Lower leg skin (tissue), 4 donors: Measurements from ENCODE around the gene PLCH1. TPM values are rescaled to one million over a fixed set of nuclear protein-coding genes. Genes with fewer than 3 reads are reported as not detected.

Experiments used
- DNase-seq, 2 donors: peaks; one replicate each; pipeline ENCODE4 v3.0.0-alpha.2; 2019; ENCODE audit warnings: low spot score in 2 of 2
- H3K4me3 ChIP-seq: fragments of 200-600 bp; sonication (generic); 2 replicates; pipeline ENCODE4 v1.5.1; 2017; ENCODE audit warnings: mild to moderate bottlenecking, low read depth; ENCODE audit not compliant: poor library complexity, severe bottlenecking
- POLR2A ChIP-seq, 2 donors: fragments of 450-650 bp; IDR thresholded peaks; one replicate each; pipeline ENCODE4 v1.6.1; 2016 to 2017; ENCODE audit warnings: antibody characterized with exemption in 2 of 2, mild to moderate bottlenecking in 1 of 2, moderate library complexity in 1 of 2
- WGBS, 2 donors: methylation state at CpG; one replicate each; pipeline ENCODE4 v1.1.5; 2018; 5-methylcytosine and 5-hydroxymethylcytosine counted together
- intact Hi-C: fragments of 100-400 bp; cut with DNase I; formaldehyde crosslinking; loops from one replicate; pipeline ENCODE4 v1.15.0; 2023; ENCODE audit warnings: low total_unique reads
- total RNA-seq, 4 donors: library from RNA; depleted of rRNA; stranded (reverse); fragments of >200 nt; gene quantifications; one replicate each; pipeline ENCODE4 v1.1.0, GENCODE V29; 2016
- TF ChIP-seq, protein P1 (sequence below), 3 donors: fragments of 450-650 bp; IDR thresholded peaks; one replicate each; pipeline ENCODE4 v1.5.1; 2016; ENCODE audit warnings: antibody characterized with exemption in 3 of 3, mild to moderate bottlenecking in 3 of 3, moderate library complexity in 2 of 3

The PLCH1 gene, protein sequence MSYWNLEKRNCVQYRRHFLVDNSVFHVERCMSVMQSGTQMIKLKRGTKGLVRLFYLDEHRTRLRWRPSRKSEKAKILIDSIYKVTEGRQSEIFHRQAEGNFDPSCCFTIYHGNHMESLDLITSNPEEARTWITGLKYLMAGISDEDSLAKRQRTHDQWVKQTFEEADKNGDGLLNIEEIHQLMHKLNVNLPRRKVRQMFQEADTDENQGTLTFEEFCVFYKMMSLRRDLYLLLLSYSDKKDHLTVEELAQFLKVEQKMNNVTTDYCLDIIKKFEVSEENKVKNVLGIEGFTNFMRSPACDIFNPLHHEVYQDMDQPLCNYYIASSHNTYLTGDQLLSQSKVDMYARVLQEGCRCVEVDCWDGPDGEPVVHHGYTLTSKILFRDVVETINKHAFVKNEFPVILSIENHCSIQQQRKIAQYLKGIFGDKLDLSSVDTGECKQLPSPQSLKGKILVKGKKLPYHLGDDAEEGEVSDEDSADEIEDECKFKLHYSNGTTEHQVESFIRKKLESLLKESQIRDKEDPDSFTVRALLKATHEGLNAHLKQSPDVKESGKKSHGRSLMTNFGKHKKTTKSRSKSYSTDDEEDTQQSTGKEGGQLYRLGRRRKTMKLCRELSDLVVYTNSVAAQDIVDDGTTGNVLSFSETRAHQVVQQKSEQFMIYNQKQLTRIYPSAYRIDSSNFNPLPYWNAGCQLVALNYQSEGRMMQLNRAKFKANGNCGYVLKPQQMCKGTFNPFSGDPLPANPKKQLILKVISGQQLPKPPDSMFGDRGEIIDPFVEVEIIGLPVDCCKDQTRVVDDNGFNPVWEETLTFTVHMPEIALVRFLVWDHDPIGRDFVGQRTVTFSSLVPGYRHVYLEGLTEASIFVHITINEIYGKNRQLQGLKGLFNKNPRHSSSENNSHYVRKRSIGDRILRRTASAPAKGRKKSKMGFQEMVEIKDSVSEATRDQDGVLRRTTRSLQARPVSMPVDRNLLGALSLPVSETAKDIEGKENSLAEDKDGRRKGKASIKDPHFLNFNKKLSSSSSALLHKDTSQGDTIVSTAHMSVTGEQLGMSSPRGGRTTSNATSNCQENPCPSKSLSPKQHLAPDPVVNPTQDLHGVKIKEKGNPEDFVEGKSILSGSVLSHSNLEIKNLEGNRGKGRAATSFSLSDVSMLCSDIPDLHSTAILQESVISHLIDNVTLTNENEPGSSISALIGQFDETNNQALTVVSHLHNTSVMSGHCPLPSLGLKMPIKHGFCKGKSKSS (N-terminal part only)
- total RNA-seq, result 1 to 10 TPM in 1 of 4 donors, under 1 TPM in 3; 0.55 to 1.2 (median 0.79) TPM

DNA sequence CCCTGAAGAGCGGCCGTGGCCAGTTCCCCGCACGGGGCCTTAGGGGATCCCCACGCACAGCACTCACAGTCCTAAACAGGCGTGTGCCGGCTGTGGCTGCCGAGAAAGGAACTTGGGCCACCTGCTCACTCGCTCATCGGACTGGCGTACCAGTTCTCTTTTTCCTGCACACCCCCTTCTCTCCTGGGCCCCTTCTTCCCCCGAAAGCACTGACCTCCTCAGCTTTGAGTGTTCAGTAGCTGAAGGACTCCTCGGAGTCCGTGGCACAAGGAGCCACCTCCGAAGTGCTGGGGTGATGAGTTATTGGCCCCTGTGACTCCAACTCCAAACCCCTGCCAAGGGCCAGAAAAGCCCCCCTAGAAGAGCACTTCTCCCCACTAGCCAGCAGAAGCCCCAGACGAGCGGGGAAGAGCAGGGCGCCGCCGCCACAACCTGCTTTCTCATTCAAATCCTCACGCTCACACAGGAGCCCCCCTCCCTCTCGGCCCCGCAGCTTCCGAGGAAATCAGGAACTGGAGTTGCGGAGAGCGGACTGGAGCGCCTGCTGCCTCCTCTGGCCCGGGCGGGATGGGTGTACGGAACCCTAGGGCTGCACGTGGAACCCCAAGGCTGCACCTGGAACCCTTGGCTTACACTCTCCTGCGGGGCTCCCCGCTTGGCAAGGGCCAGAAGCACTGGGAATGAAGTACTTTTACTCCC lies at the start of gene PLCH1:
TSS of gene PLCH1 (minus strand) at position 446 of the 699 bp plus-strand sequence. CDS start 40,847 bp downstream, outside the sequence.
- TF ChIP-seq, protein P1, sequence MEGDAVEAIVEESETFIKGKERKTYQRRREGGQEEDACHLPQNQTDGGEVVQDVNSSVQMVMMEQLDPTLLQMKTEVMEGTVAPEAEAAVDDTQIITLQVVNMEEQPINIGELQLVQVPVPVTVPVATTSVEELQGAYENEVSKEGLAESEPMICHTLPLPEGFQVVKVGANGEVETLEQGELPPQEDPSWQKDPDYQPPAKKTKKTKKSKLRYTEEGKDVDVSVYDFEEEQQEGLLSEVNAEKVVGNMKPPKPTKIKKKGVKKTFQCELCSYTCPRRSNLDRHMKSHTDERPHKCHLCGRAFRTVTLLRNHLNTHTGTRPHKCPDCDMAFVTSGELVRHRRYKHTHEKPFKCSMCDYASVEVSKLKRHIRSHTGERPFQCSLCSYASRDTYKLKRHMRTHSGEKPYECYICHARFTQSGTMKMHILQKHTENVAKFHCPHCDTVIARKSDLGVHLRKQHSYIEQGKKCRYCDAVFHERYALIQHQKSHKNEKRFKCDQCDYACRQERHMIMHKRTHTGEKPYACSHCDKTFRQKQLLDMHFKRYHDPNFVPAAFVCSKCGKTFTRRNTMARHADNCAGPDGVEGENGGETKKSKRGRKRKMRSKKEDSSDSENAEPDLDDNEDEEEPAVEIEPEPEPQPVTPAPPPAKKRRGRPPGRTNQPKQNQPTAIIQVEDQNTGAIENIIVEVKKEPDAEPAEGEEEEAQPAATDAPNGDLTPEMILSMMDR (IDR thresholded peaks at IDR 0.05), result no peak
- no peak for TF ChIP-seq POLR2A (IDR thresholded peaks at IDR 0.05)
- WGBS, 2 donors, result 1% methylated on average over 23 to 28 of the region's 33 CpGs
- peak within 1 kb of the TSS; percentile 51 for H3K4me3 ChIP-seq
- DNase-seq, result peak; percentile 32 to 91
- intact Hi-C loops, result no loop called here

DNA sequence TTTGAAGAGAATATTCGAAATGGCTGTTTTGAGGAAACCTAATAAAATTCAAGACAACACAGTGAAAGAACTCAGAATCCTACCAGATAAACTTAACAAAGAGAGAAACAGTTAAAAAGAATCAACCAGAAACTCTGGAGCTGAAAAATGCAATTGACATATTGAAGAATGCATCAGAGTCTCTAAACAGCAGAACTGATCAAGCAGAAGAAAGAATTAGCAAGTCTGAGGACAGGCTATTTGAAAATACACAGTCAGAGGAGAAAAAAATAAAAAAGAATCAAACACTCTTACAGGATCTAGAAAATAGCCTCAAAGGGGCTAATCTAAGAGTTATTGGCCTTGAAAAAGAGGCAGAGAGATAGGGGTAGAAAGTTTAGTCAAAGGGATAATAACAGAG lies 47.7 kb upstream of the PLCH1 start:
- intact Hi-C loops, result no loop called here
- DNase-seq, result no peak
- 75 to 94% methylated on average over 1 of the region's 1 CpG for WGBS, 2 donors
- TF ChIP-seq POLR2A (IDR thresholded peaks at IDR 0.05), result no peak
- TF ChIP-seq, protein P1 (IDR thresholded peaks at IDR 0.05), result no peak
- H3K4me3 ChIP-seq, result no peak overlapping the region

DNA sequence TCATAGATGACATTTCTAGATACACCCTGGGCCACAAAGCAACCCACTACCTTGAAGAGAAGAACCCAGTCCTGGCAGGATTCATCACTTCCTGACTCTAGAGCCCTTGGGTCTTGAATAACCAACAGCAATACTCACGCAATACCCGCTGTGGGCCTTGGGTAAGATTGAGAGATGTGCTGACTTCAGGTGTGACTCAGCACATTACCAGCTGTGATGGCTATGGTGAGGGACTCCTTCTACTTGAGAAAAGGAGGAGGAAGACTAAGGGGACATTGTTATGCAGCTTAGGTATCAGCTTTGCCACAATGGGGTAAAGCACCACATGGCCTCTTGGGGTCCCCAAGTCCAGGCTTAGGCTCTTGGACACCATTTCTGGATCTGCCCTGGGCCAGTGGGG lies 46.3 kb upstream of the PLCH1 start:
- no peak for DNase-seq
- no peak for TF ChIP-seq POLR2A (IDR thresholded peaks at IDR 0.05)
- TF ChIP-seq, protein P1 (IDR thresholded peaks at IDR 0.05), result no peak
- no peak overlapping the region for H3K4me3 ChIP-seq
- WGBS, 2 donors, result 94 to 100% methylated on average over 2 of the region's 2 CpGs
- intact Hi-C loops, result no loop called here

DNA sequence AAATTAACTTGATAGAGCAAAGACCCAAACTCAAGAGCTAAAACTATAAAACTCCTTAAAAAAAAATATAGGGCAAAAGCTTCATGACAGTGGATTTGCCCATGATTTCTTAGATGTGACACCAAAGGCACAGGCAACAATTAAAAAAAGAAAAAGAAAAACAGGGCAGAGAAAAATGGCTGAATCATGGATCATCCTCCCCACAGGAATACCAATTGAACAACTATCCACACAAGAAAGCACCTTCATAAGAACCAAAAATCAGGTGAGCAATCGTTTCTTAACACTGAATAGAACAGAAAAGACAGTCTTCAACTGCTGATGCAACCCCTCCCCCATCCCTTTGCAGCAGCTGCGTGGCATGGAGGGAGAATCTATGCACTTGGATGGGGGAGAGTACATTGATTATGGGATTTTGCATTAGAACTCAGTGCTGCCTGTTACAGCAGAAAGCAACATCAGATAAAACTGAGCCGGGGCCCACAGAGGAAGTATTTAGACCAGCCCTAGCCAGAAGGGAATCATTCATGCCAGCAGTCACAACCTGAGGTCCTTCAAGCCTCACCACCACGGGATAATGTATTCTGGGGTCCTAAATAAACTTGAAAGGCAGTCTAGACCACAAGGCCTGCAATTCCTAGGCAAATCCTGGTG lies 45.5 kb upstream of the PLCH1 start:
- TF ChIP-seq, protein P1 (IDR thresholded peaks at IDR 0.05), result no peak
- TF ChIP-seq POLR2A (IDR thresholded peaks at IDR 0.05), result no peak
- 70 to 73% methylated on average over 4 of the region's 4 CpGs for WGBS, 2 donors
- no peak overlapping the region for H3K4me3 ChIP-seq
- intact Hi-C loops, result no loop called here
- no peak for DNase-seq
